Heart left ventricle (tissue), 13 donors: ENCODE data around the gene EIF2B2.

Source experiments
- POLR2A ChIP-seq, 2 donors: fragments of 450-650 bp; IDR thresholded peaks; one replicate each; pipeline ENCODE4 v1.6.1; 2017; ENCODE audit warnings: antibody characterized with exemption in 2 of 2, mild to moderate bottlenecking in 2 of 2, moderate library complexity in 2 of 2
- TF ChIP-seq, protein P1 (sequence below), 12 donors: fragments of 200-600 bp; sonication (generic) in 4 of 12; IDR thresholded peaks; one replicate each; pipeline versions ENCODE4 v1.5.0 to v1.8.0; 2018 to 2022; ENCODE audit warnings: antibody characterized with exemption in 12 of 12, mild to moderate bottlenecking in 5 of 12
- donor health status: ischemic (EF 13 %, LVEDD 7.1; RV severe dilation, severe dysfunction).
- donor health status: DM: no; HTN: yes; CAD: no.
- donor health status: DM: no; HTN: no; CAD: no.
- donor health status: ischemic (EF 25% LVEDD 6.9; RV normal size, moderate dysfunction).
- donor health status: ischemic (EF 25% LVEDD 5.7; RV mildly dilated, moderate dysfunction).
- donor health status: ischemic (EF 35%, LVEDD 5.7; RV mildly dilated, moderate dysfunction).
- donor health status: nonischemic (EF 11% LVEDD 7.7; RV severe dilation, severe dysfunction).
- donor health status: DM: yes; HTN: yes; CAD: no.
- donor health status: PGD.
- donor health status: ischemic (EF 29% LVEDD 5.4; RV normal size, mild dysfunction).
- donor health status: nonischemic (EF 23%, LVEDD 6.1; RV moderate dilation, normal function).

DNA sequence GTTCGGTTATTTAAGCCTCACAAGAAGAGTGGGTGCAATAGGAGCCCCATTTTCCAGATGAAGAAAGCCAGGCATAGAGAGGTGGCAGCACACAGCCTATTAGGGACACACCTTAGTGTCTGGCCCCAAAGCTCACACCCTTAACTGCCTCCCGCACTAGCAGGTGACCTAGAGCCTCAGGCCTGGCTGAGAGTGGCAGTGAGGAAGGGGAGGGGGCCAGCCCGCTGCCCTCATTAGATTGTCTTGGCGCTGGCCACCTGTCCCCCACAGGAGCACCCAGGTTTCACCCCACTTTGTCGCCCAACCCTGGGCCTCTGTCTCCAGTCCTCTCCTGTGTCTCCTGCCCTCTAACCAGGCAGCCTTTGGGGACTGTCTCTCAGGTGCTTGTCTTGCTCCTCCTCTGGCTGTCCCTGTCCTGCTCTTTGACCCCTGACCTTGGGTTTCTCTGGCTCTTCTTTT lies 28.8 kb upstream of the EIF2B2 start:
- TF ChIP-seq, protein P1, sequence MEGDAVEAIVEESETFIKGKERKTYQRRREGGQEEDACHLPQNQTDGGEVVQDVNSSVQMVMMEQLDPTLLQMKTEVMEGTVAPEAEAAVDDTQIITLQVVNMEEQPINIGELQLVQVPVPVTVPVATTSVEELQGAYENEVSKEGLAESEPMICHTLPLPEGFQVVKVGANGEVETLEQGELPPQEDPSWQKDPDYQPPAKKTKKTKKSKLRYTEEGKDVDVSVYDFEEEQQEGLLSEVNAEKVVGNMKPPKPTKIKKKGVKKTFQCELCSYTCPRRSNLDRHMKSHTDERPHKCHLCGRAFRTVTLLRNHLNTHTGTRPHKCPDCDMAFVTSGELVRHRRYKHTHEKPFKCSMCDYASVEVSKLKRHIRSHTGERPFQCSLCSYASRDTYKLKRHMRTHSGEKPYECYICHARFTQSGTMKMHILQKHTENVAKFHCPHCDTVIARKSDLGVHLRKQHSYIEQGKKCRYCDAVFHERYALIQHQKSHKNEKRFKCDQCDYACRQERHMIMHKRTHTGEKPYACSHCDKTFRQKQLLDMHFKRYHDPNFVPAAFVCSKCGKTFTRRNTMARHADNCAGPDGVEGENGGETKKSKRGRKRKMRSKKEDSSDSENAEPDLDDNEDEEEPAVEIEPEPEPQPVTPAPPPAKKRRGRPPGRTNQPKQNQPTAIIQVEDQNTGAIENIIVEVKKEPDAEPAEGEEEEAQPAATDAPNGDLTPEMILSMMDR (IDR thresholded peaks at IDR 0.05) = no peak
- no peak for TF ChIP-seq POLR2A (IDR thresholded peaks at IDR 0.05)
